SK-N-SH treated with all-trans-retinoic acid at 6 μM for 48 hours (cell line): ENCODE data around the gene SLC17A9.

Experiments
- CSDC2 ChIP-seq: fragments of 250-450 bp; sonication (Bioruptor Pico); IDR thresholded peaks from 2 replicates; pipeline ENCODE4 v1.5.0; 2020; ENCODE audit warnings: mild to moderate bottlenecking, moderate library complexity
- OSR1 ChIP-seq: fragments of 250-450 bp; sonication (Bioruptor Pico); IDR thresholded peaks from 2 replicates; pipeline ENCODE4 v1.8.0; 2022; ENCODE audit warnings: moderate library complexity, mild to moderate bottlenecking, inconsistent platforms

DNA sequence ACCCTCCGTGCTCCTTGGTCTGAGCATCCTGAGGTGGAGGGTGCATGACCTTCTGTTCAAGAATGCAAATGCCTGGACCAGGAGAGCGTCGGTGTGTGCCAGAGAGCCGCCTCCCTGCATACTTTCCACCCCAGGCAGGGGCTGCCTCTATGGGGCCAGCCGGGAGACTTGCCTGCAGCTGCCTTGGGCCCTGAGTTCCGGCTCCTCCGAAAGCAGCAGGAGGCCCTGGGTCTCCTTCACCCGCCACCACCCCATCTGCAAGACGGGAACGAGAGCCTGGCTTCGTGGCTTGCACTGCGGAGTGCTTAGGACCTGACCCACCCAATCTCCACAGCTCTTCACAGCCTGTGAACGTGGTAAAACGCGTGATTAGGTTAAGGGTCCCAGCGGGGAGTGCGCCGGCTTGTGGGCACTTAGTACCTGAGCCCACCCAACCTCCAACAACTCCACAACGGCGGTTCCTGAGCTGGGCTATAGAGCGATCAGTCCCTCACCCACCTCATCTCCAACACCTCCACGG lies 37.9 kb downstream of the SLC17A9 start:
- TF ChIP-seq CSDC2 (no peak), OSR1 (CRISPR knock-in tag) (no peak)
